ENCODE measurements around the gene CFAP74. TPM values are rescaled to one million over a fixed set of nuclear protein-coding genes. Genes with fewer than 3 reads are reported as not detected.

CFAP74 gene
- total and polyA plus RNA-seq, 2 experiments from 2014 or later = not detected

GRCh38 chr1:2044510-2045319 lies 41.1 kb upstream of the CFAP74 start:
- 39% methylated on average over 32 of the region's 75 CpGs for WGBS (ENCODE audit: low lambda C conversion rate, missing lambda C conversion rate)
- Histone ChIP-seq H3K27me3 (peaks cover 3% of the 10 kb centered on the region), H3K36me3 (replicated peaks; ENCODE audit: insufficient read depth, low read depth) (no peaks in the 10 kb centered on the region), H3K9me3 (ENCODE audit: low read depth) (no peaks in the 10 kb centered on the region), H3K4me2 (peak overlapping the region; percentile 83), H3K9me2 (replicated peaks; ENCODE audit: insufficient read depth) (no peaks in the 10 kb centered on the region), H3K4me1 (ENCODE audit: insufficient read depth) (peaks cover 31% of the 10 kb centered on the region), H4K20me1 (ENCODE audit: insufficient read depth, poor library complexity, severe bottlenecking) (no peaks in the 10 kb centered on the region), H2AFZ (no peak overlapping the region), H3K27ac (no peak overlapping the region), H3K79me2 (no peaks in the 10 kb centered on the region), H3K4me3 (no peak overlapping the region)
- TF ChIP-seq EZH2 (IDR thresholded peaks at IDR 0.05; ENCODE audit: borderline replicate concordance) (no peak), CTCF (IDR thresholded peaks at IDR 0.05; ENCODE audit: poor library complexity) (peak; percentile 62)
- DNase-seq (ENCODE audit: low spot score) = peak; percentile 86

GRCh38 chr1:2043886-2044285 lies 40.3 kb upstream of the CFAP74 start:
- H3K27me3 ChIP-seq = peaks cover 3% of the 10 kb centered on the region
- no peaks in the 10 kb centered on the region for H3K36me3 ChIP-seq (replicated peaks; ENCODE audit: insufficient read depth, low read depth)
- no peak overlapping the region for H3K27ac ChIP-seq
- no peak overlapping the region for H2AFZ ChIP-seq
- H3K4me3 ChIP-seq = no peak overlapping the region
- no peaks in the 10 kb centered on the region for H3K9me2 ChIP-seq (replicated peaks; ENCODE audit: insufficient read depth)
- DNase-seq (ENCODE audit: low spot score) = no peak
- no peak overlapping the region for H3K4me2 ChIP-seq
- no peaks in the 10 kb centered on the region for H4K20me1 ChIP-seq (ENCODE audit: insufficient read depth, poor library complexity, severe bottlenecking)
- peaks cover 26% of the 10 kb centered on the region for H3K4me1 ChIP-seq (ENCODE audit: insufficient read depth)
- 92% methylated on average over 4 of the region's 4 CpGs for WGBS (ENCODE audit: low lambda C conversion rate, missing lambda C conversion rate)
- no peak for TF ChIP-seq EZH2phosphoT487 (IDR thresholded peaks at IDR 0.05; ENCODE audit: low read depth, severe bottlenecking, unreplicated experiment)
- no peak for TF ChIP-seq CTCF (IDR thresholded peaks at IDR 0.05; ENCODE audit: poor library complexity)
- TF ChIP-seq EZH2 (IDR thresholded peaks at IDR 0.05; ENCODE audit: borderline replicate concordance) = no peak
- no peaks in the 10 kb centered on the region for H3K9me3 ChIP-seq (ENCODE audit: low read depth)
- H3K79me2 ChIP-seq = no peaks in the 10 kb centered on the region

- TF ChIP-seq CTCF (IDR thresholded peaks at IDR 0.05; ENCODE audit: poor library complexity) = no peak
- TF ChIP-seq EZH2 (IDR thresholded peaks at IDR 0.05; ENCODE audit: borderline replicate concordance) = no peak
- TF ChIP-seq EZH2phosphoT487 (IDR thresholded peaks at IDR 0.05; ENCODE audit: low read depth, severe bottlenecking, unreplicated experiment) = no peak
- Histone ChIP-seq H3K27me3 (peaks cover 3% of the 10 kb centered on the region), H3K79me2 (no peaks in the 10 kb centered on the region), H3K9me2 (replicated peaks; ENCODE audit: insufficient read depth) (no peaks in the 10 kb centered on the region), H4K20me1 (ENCODE audit: insufficient read depth, poor library complexity, severe bottlenecking) (no peaks in the 10 kb centered on the region), H3K36me3 (replicated peaks; ENCODE audit: insufficient read depth, low read depth) (no peaks in the 10 kb centered on the region), H3K27ac (no peak overlapping the region), H3K4me1 (ENCODE audit: insufficient read depth) (peaks cover 21% of the 10 kb centered on the region), H2AFZ (no peak overlapping the region), H3K4me3 (no peak overlapping the region), H3K4me2 (no peak overlapping the region), H3K9me3 (ENCODE audit: low read depth) (no peaks in the 10 kb centered on the region)
- 89% methylated on average over 35 of the region's 41 CpGs for WGBS (ENCODE audit: low lambda C conversion rate, missing lambda C conversion rate)
- DNase-seq (ENCODE audit: low spot score) = no peak
These were observed 39.5 kb upstream of the CFAP74 start for GRCh38 chr1:2042830-2043773.
